CD14-positive monocyte (primary cell): ENCODE data around the gene ZYG11A. TPM values are rescaled to one million over a fixed set of nuclear protein-coding genes. Genes with fewer than 3 reads are reported as not detected.

Experiments used
- DNase-seq, 3 donors: peaks; one replicate each; pipeline ENCODE4 v3.0.0-alpha.2; 2011 to 2022
- H2AFZ ChIP-seq: 2 replicates; pipeline ENCODE4 v1.6.0; 2012; ENCODE audit warnings: mild to moderate bottlenecking, low read depth, low read length, inconsistent platforms; ENCODE audit not compliant: insufficient read depth, poor library complexity, severe bottlenecking
- H3K27ac ChIP-seq, 2 donors: 1 replicate in 1 of 2; 2 replicates in 1 of 2; pipeline ENCODE4 v1.5.1; 2012 to 2013; ENCODE audit warnings: low read length in 2 of 2, control low read depth in 1 of 2, inconsistent platforms in 1 of 2, low read depth in 1 of 2, mild to moderate bottlenecking in 1 of 2
- H3K27me3 ChIP-seq, 2 donors: one replicate each; pipeline versions ENCODE4 v1.6.0 to v1.6.1; 2011 to 2013; ENCODE audit warnings: low read length in 2 of 2; ENCODE audit not compliant: control insufficient read depth in 2 of 2, insufficient read depth in 2 of 2
- H3K36me3 ChIP-seq, 2 donors: replicated peaks in 1 of 2; 1 replicate in 1 of 2; 2 replicates in 1 of 2; pipeline versions ENCODE4 v1.5.1 to v1.6.1; 2012 to 2013; ENCODE audit warnings: low read length in 2 of 2, control low read depth in 1 of 2, inconsistent platforms in 1 of 2, mild to moderate bottlenecking in 1 of 2; ENCODE audit not compliant: insufficient read depth in 2 of 2, control insufficient read depth in 1 of 2
- H3K4me1 ChIP-seq, 2 donors: 1 replicate in 1 of 2; 2 replicates in 1 of 2; pipeline versions ENCODE4 v1.5.1 to v1.6.1; 2012 to 2013; ENCODE audit warnings: low read length in 2 of 2, control low read depth in 1 of 2, inconsistent platforms in 1 of 2, mild to moderate bottlenecking in 1 of 2, moderate library complexity in 1 of 2; ENCODE audit not compliant: insufficient read depth in 2 of 2, control insufficient read depth in 1 of 2
- H3K4me2 ChIP-seq: replicated peaks from 2 replicates; pipeline ENCODE3; 2012; ENCODE audit warnings: low read length, moderate library complexity, mild to moderate bottlenecking; ENCODE audit not compliant: poor library complexity, severe bottlenecking; ENCODE audit errors: extremely low read depth
- H3K4me3 ChIP-seq, 3 experiments: fragments of 200-600 bp in 1 of 3; sonication (generic) in 1 of 3; replicated peaks in 1 of 3; 1 replicate in 2 of 3; 2 replicates in 1 of 3; pipeline ENCODE4 v1.5.1; 2011 to 2013; ENCODE audit warnings: low read length in 3 of 3, mild to moderate bottlenecking in 3 of 3, control low read depth in 2 of 3, low read depth in 2 of 3, inconsistent platforms in 1 of 3, moderate library complexity in 1 of 3
- H3K79me2 ChIP-seq: 2 replicates; pipeline ENCODE4 v1.6.0; 2012; ENCODE audit warnings: mild to moderate bottlenecking, control low read depth, inconsistent platforms, low read length, moderate library complexity; ENCODE audit not compliant: insufficient read depth
- H3K9ac ChIP-seq: 2 replicates; pipeline ENCODE4 v1.6.0; 2017; ENCODE audit warnings: low read length, mild to moderate bottlenecking; ENCODE audit not compliant: insufficient read depth, poor library complexity, severe bottlenecking
- H3K9me3 ChIP-seq, 2 donors: replicated peaks in 1 of 2; 1 replicate in 1 of 2; 2 replicates in 1 of 2; pipeline versions ENCODE4 v1.5.1 to v1.6.1; 2012 to 2013; ENCODE audit warnings: low read length in 2 of 2, control low read depth in 1 of 2; ENCODE audit not compliant: control insufficient read depth in 1 of 2, insufficient read depth in 1 of 2
- H4K20me1 ChIP-seq: 2 replicates; pipeline ENCODE4 v1.6.0; 2012; ENCODE audit warnings: mild to moderate bottlenecking, low read length, control low read depth, moderate library complexity; ENCODE audit not compliant: insufficient read depth
- H3K27ac Mint-ChIP-seq, 7 donors: one replicate each; pipeline ENCODE4 v1.8.0; 2020; ENCODE audit warnings: mild to moderate bottlenecking in 7 of 7, mixed read lengths in 7 of 7, moderate library complexity in 6 of 7, inconsistent platforms in 2 of 7
- H3K27me3 Mint-ChIP-seq, 3 donors: one replicate each; pipeline ENCODE4 v1.8.0; 2021 to 2022; ENCODE audit warnings: low read depth in 3 of 3, mild to moderate bottlenecking in 3 of 3, mixed read lengths in 3 of 3, moderate library complexity in 3 of 3, inconsistent platforms in 1 of 3
- H3K36me3 Mint-ChIP-seq, 2 donors: one replicate each; pipeline ENCODE4 v1.8.0; 2020; ENCODE audit warnings: mixed read lengths in 2 of 2, inconsistent platforms in 1 of 2, mild to moderate bottlenecking in 1 of 2
- H3K4me1 Mint-ChIP-seq: one replicate; pipeline ENCODE4 v1.8.0; 2020; ENCODE audit warnings: mild to moderate bottlenecking, mixed read lengths
- H3K4me3 Mint-ChIP-seq, 2 donors: one replicate each; pipeline ENCODE4 v1.8.0; 2020; ENCODE audit warnings: mild to moderate bottlenecking in 2 of 2, mixed read lengths in 2 of 2, moderate library complexity in 1 of 2
- H3K9me3 Mint-ChIP-seq, 7 donors: one replicate each; pipeline ENCODE4 v1.8.0; 2020 to 2022; ENCODE audit warnings: mixed read lengths in 7 of 7, mild to moderate bottlenecking in 6 of 7, moderate library complexity in 6 of 7, inconsistent platforms in 2 of 7
- CTCF ChIP-seq: fragments of 200-600 bp; IDR thresholded peaks from one replicate; pipeline ENCODE4 v1.8.0; 2022; ENCODE audit warnings: antibody characterized with exemption, mild to moderate bottlenecking
- WGBS: methylation state at CpG from one replicate; pipeline ENCODE4 v1.1.5; 2013; ENCODE audit warnings: missing lambda C conversion rate; ENCODE audit not compliant: insufficient coverage; 5-methylcytosine and 5-hydroxymethylcytosine counted together
- intact Hi-C, 2 donors: fragments of 100-400 bp; cut with micrococcal nuclease; formaldehyde crosslinking; loops; one replicate each; pipeline versions ENCODE4 v1.15.0 to v1.15.1; 2023
- polyA plus RNA-seq, 3 donors: library from polyadenylated mRNA; depleted of rRNA in 1 of 3; unstranded in 2 of 3; stranded (reverse) in 1 of 3; fragments of 300-500 nt in 2 of 3; fragments of >200 nt in 1 of 3; fragmentation: Illumina TruSeq in 2 of 3; gene quantifications; 1 replicate in 2 of 3; 2 replicates in 1 of 3; pipeline ENCODE4 v1.2.3, GENCODE V29; 2012 to 2021

ZYG11A gene
- polyA plus RNA-seq, 3 donors, result not detected

GRCh38 chr1:52856026-52856425 lies 13.5 kb downstream of the ZYG11A start:
- Histone ChIP-seq H3K27ac (no peak overlapping the region), H3K27me3 (peaks cover 2% of the 10 kb centered on the region in 2 donors), H3K9me3 (no peaks in the 10 kb centered on the region), H3K4me3 (no peak overlapping the region), H2AFZ (no peak overlapping the region), H3K36me3 (no peaks in the 10 kb centered on the region), H3K79me2 (no peaks in the 10 kb centered on the region), H3K9ac (no peak overlapping the region), H4K20me1 (no peaks in the 10 kb centered on the region), H3K4me2 (no peak overlapping the region), H3K4me1 (no peaks in the 10 kb centered on the region)
- H3K4me1 Mint-ChIP-seq, result no peaks in the 10 kb centered on the region
- H3K36me3 Mint-ChIP-seq, result no peaks in the 10 kb centered on the region
- H3K27ac Mint-ChIP-seq, result no peak overlapping the region
- DNase-seq, result no peak
- intact Hi-C loops, result no loop called here
- no peaks in the 10 kb centered on the region for H3K9me3 Mint-ChIP-seq
- H3K27me3 Mint-ChIP-seq, result peaks cover 4 to 8% (median 7%) of the 10 kb centered on the region in 3 donors
- no peak overlapping the region for H3K4me3 Mint-ChIP-seq
- TF ChIP-seq CTCF, result no peak
- no CpG with 5 or more reads among the region's 4 CpGs for WGBS

- Histone ChIP-seq H3K4me3 (no peak overlapping the region), H2AFZ (no peak overlapping the region), H3K9me3 (no peaks in the 10 kb centered on the region), H3K27me3 (peaks cover 2% of the 10 kb centered on the region in 2 donors), H3K4me1 (no peaks in the 10 kb centered on the region), H3K79me2 (no peaks in the 10 kb centered on the region), H3K27ac (no peak overlapping the region), H4K20me1 (no peaks in the 10 kb centered on the region), H3K9ac (no peak overlapping the region), H3K36me3 (no peaks in the 10 kb centered on the region), H3K4me2 (no peak overlapping the region)
- peaks cover 6 to 10% (median 7%) of the 10 kb centered on the region in 3 donors for H3K27me3 Mint-ChIP-seq
- H3K36me3 Mint-ChIP-seq, result no peaks in the 10 kb centered on the region
- no peak for DNase-seq
- no peak overlapping the region for H3K27ac Mint-ChIP-seq
- intact Hi-C loops, result no loop called here
- H3K9me3 Mint-ChIP-seq, result no peaks in the 10 kb centered on the region
- no peaks in the 10 kb centered on the region for H3K4me1 Mint-ChIP-seq
- WGBS, result no CpG with 5 or more reads among the region's 4 CpGs
- no peak overlapping the region for H3K4me3 Mint-ChIP-seq
- TF ChIP-seq CTCF, result no peak
These were observed 14.9 kb downstream of the ZYG11A start for GRCh38 chr1:52857443-52857842.
